ENCODE results near the gene METTL8.

GRCh38 chr2:171362396-171362795 is 71.4 kb downstream of the METTL8 start:
- TF ChIP-seq EZH2 (IDR thresholded peaks at IDR 0.05; ENCODE audit: borderline replicate concordance, low read depth, low read length, severe bottlenecking) (no peak), CTCF (IDR thresholded peaks at IDR 0.05; ENCODE audit: borderline replicate concordance, extremely low read depth, low read length, poor library complexity, severe bottlenecking) (no peak)

Data from DND-41 (cell line).